Neuronal stem cell (in vitro differentiated cells): ENCODE data around the gene SAV1. TPM values are rescaled to one million over a fixed set of nuclear protein-coding genes. Genes with fewer than 3 reads are reported as not detected.
A peak's percentile ranks its signal among the peaks of the same experiment; 100 is the strongest.

Experiments used
- DNase-seq: peaks from one replicate; pipeline ENCODE4 v3.0.0-alpha.2; 2013; ENCODE audit warnings: low spot score
- H2AFZ ChIP-seq: one replicate; pipeline ENCODE4 v1.6.1; 2013; ENCODE audit warnings: mild to moderate bottlenecking, low read length, inconsistent platforms
- H2AK5ac ChIP-seq: 2 replicates; pipeline ENCODE4 v1.6.1; 2013; ENCODE audit warnings: low read depth, mild to moderate bottlenecking, inconsistent platforms, low read length, moderate library complexity, mixed read lengths
- H2BK120ac ChIP-seq: 2 replicates; pipeline ENCODE4 v1.6.1; 2013; ENCODE audit warnings: low read depth, mild to moderate bottlenecking, inconsistent platforms, low read length, moderate library complexity, mixed read lengths
- H2BK12ac ChIP-seq: one replicate; pipeline ENCODE4 v1.6.1; 2013; ENCODE audit warnings: low read length, inconsistent platforms
- H2BK15ac ChIP-seq: 2 replicates; pipeline ENCODE4 v1.6.1; 2013; ENCODE audit warnings: mild to moderate bottlenecking, low read length, inconsistent platforms, mixed read lengths
- H2BK5ac ChIP-seq: one replicate; pipeline ENCODE4 v1.6.1; 2013; ENCODE audit warnings: inconsistent platforms, mild to moderate bottlenecking, low read length, moderate library complexity
- H3K14ac ChIP-seq: one replicate; pipeline ENCODE4 v1.6.1; 2013; ENCODE audit warnings: low read length, inconsistent platforms
- H3K18ac ChIP-seq: 2 replicates; pipeline ENCODE4 v1.6.1; 2013; ENCODE audit warnings: low read length, inconsistent platforms
- H3K23ac ChIP-seq: 2 replicates; pipeline ENCODE4 v1.6.1; 2013; ENCODE audit warnings: low read depth, mild to moderate bottlenecking, mixed read lengths, low read length, inconsistent platforms; ENCODE audit not compliant: poor library complexity
- H3K27ac ChIP-seq: replicated peaks from 3 replicates; pipeline ENCODE4 v1.5.1; 2013; ENCODE audit warnings: low read length, inconsistent platforms
- H3K27me3 ChIP-seq, 3 experiments: 2 replicates each; pipeline ENCODE4 v1.6.1; 2013; ENCODE audit warnings: low read length in 3 of 3, mild to moderate bottlenecking in 2 of 3, inconsistent platforms in 1 of 3, low read depth in 1 of 3, mixed read lengths in 1 of 3, moderate library complexity in 1 of 3; ENCODE audit not compliant: control insufficient read depth in 3 of 3, insufficient read depth in 3 of 3
- H3K36me3 ChIP-seq, 2 donors: replicated peaks in 1 of 2; 2 replicates each; pipeline ENCODE4 v1.6.1; 2013; ENCODE audit warnings: low read length in 2 of 2; ENCODE audit not compliant: control insufficient read depth in 2 of 2, insufficient read depth in 2 of 2
- H3K4ac ChIP-seq: 2 replicates; pipeline ENCODE4 v1.6.1; 2013; ENCODE audit warnings: inconsistent platforms, mild to moderate bottlenecking, low read length, moderate library complexity
- H3K4me1 ChIP-seq, 2 donors: 1 replicate in 1 of 2; 2 replicates in 1 of 2; pipeline ENCODE4 v1.6.1; 2013; ENCODE audit warnings: low read length in 2 of 2, low read depth in 1 of 2; ENCODE audit not compliant: control insufficient read depth in 2 of 2, insufficient read depth in 1 of 2
- H3K4me2 ChIP-seq: one replicate; pipeline ENCODE4 v1.6.1; 2013; ENCODE audit warnings: mild to moderate bottlenecking, low read length, inconsistent platforms; ENCODE audit not compliant: insufficient read depth, poor library complexity, severe bottlenecking
- H3K4me3 ChIP-seq, 2 donors: 2 replicates each; pipeline ENCODE4 v1.5.1; 2013; ENCODE audit warnings: low read length in 2 of 2, mild to moderate bottlenecking in 2 of 2, inconsistent platforms in 1 of 2, moderate library complexity in 1 of 2
- H3K79me1 ChIP-seq: one replicate; pipeline ENCODE4 v1.6.1; 2013; ENCODE audit warnings: low read depth, mild to moderate bottlenecking, inconsistent platforms, low read length, moderate library complexity
- H3K9ac ChIP-seq: one replicate; pipeline ENCODE4 v1.6.1; 2013; ENCODE audit warnings: mild to moderate bottlenecking, low read depth, low read length, inconsistent platforms; ENCODE audit not compliant: poor library complexity
- H3K9me3 ChIP-seq, 2 donors: replicated peaks in 1 of 2; 2 replicates each; pipeline versions ENCODE3 to v1.6.1; 2013; ENCODE audit warnings: low read length in 2 of 2, mild to moderate bottlenecking in 2 of 2, inconsistent platforms in 1 of 2, low read depth in 1 of 2, mixed read lengths in 1 of 2, moderate library complexity in 1 of 2; ENCODE audit not compliant: control insufficient read depth in 2 of 2, insufficient read depth in 1 of 2
- H4K8ac ChIP-seq: one replicate; pipeline ENCODE4 v1.6.1; 2013; ENCODE audit warnings: low read depth, mild to moderate bottlenecking, inconsistent platforms, low read length, moderate library complexity
- H4K91ac ChIP-seq: one replicate; pipeline ENCODE4 v1.6.1; 2013; ENCODE audit warnings: low read length, low read depth, mild to moderate bottlenecking, inconsistent platforms; ENCODE audit not compliant: poor library complexity
- WGBS, 2 donors: extraction: QIAGEN DNeasy Blood & Tissue Kit; methylation state at CpG; one replicate each; pipeline ENCODE4 v1.1.7; 2013; ENCODE audit warnings: missing lambda C conversion rate in 2 of 2, mixed read lengths in 1 of 2; ENCODE audit not compliant: insufficient read length in 2 of 2, insufficient replicate concordance in 1 of 2; ENCODE audit errors: extremely low coverage in 2 of 2; 5-methylcytosine and 5-hydroxymethylcytosine counted together
- polyA plus RNA-seq, 2 experiments: library from polyadenylated mRNA; stranded (reverse); fragments of 200-250 nt; gene quantifications; one replicate each; pipeline ENCODE4 v1.2.3, GENCODE V29; 2013

Gene SAV1
- 29.2 TPM for polyA plus RNA-seq (2013, experiment 1 of 2)
- polyA plus RNA-seq (2013, experiment 2 of 2): 30.1 TPM

DNA sequence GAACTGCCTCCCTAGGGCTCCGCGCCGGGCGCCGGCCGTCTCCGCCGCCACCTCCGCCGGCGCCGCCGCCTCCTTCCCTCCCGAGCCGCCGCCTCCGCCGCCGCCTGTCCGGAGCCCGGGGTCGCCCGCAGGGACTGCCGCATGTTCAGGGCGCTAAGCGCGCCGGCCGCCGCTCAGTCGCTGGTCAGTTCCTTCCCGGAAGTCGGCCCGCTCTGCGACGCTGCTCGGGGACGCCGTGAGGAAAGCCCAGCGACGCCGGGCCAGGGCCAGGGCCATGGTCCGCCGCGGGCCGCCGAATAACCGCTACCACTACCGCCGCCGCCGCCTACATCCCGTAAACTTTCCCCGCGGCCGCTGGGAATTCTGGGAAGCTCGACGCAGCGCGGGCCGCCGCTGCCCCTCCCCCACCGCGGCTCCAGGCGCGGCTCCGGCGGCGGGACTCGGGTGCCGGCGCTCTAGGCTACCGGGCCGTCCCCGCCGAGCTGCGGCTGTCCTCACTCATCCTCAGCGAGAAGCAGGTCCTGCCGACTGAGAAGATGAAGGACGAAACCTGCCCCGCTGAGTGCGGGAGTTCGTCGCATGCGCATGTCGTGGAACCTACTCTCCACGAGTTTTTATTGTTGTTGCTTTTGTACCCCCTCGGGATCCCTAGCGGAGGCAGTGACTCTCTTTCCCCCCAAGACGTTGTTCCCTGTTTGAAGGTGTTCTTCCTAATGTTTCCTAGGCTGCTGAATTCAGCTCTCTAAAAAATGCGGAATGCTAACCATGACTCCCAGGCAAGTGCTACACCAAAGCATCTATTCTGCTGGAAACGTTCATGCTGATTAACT, at the start of gene SAV1:
Gene SAV1, minus strand, starts transcription at position 311 of the 830 bp plus-strand sequence. CDS start 339 bp downstream, outside the sequence.
- Histone ChIP-seq H3K36me3 (peaks cover 2 to 15% of the 10 kb centered on the region in 2 donors), H3K27ac (peak within 1 kb of the TSS; percentile 92), H3K18ac (peak within 1 kb of the TSS; percentile 100), H3K4me3 (peak within 1 kb of the TSS; percentile 59 to 89), H3K23ac (peak within 1 kb of the TSS; percentile 95), H4K91ac (no peak within 1 kb of the TSS), H3K9me3 (no peaks in the 10 kb centered on the region), H2BK12ac (peak within 1 kb of the TSS; percentile 97), H3K9ac (peak within 1 kb of the TSS; percentile 94), H3K14ac (peak within 1 kb of the TSS; percentile 71), H2BK120ac (no peak within 1 kb of the TSS), H2AK5ac (no peak within 1 kb of the TSS), H4K8ac (peak within 1 kb of the TSS; percentile 17), H3K79me1 (no peaks in the 10 kb centered on the region), H2BK15ac (no peak within 1 kb of the TSS), H2BK5ac (peak within 1 kb of the TSS; percentile 68), H3K4me1 (peaks cover 7 to 15% of the 10 kb centered on the region in 2 donors), H3K4ac (no peak within 1 kb of the TSS), H3K4me2 (peak within 1 kb of the TSS; percentile 74), H3K27me3 (no peaks in the 10 kb centered on the region), H2AFZ (peak within 1 kb of the TSS; percentile 93)
- peak; percentile 89 for DNase-seq
- WGBS, 2 donors: no CpG with 5 or more reads among the region's 92 CpGs

DNA sequence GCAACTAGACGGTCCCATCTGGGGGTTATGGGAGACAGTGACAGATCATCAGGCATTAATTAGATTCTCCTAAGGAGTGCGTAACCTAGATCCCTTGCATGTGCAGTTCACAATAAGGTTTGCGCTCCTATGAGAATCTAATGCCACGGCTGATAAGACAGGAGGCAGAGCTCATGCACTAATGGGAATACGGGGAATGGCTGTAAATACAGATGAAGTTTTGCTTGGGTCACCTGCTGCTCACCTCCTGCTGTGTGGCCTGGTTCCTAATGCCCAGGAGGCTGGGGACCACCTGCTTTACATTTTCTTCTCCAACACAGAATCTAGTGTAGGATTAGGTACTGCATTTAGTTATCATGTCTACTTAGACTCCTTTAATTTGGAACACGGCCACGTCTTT, 49.7 kb upstream of the SAV1 start:
- no peak for DNase-seq
- H3K4ac ChIP-seq: no peak overlapping the region
- no peak overlapping the region for H3K14ac ChIP-seq
- peaks cover 0 to 41% of the 10 kb centered on the region in 2 donors for H3K36me3 ChIP-seq
- H3K9me3 ChIP-seq: no peaks in the 10 kb centered on the region
- H3K79me1 ChIP-seq: no peaks in the 10 kb centered on the region
- H3K18ac ChIP-seq: no peak overlapping the region
- H3K23ac ChIP-seq: no peak overlapping the region
- H3K27ac ChIP-seq: no peak overlapping the region
- no peak overlapping the region for H2AK5ac ChIP-seq
- H3K27me3 ChIP-seq: no peaks in the 10 kb centered on the region
- H2BK15ac ChIP-seq: no peak overlapping the region
- H3K4me1 ChIP-seq: no peaks in the 10 kb centered on the region
- H2BK12ac ChIP-seq: no peak overlapping the region
- H2BK5ac ChIP-seq: no peak overlapping the region
- H2BK120ac ChIP-seq: no peak overlapping the region
- H3K9ac ChIP-seq: no peak overlapping the region
- H4K91ac ChIP-seq: no peak overlapping the region
- H3K4me2 ChIP-seq: no peak overlapping the region
- H4K8ac ChIP-seq: no peak overlapping the region
- H2AFZ ChIP-seq: no peak overlapping the region
- no CpG with 5 or more reads among the region's 7 CpGs for WGBS, 2 donors
- H3K4me3 ChIP-seq: no peak overlapping the region

DNA sequence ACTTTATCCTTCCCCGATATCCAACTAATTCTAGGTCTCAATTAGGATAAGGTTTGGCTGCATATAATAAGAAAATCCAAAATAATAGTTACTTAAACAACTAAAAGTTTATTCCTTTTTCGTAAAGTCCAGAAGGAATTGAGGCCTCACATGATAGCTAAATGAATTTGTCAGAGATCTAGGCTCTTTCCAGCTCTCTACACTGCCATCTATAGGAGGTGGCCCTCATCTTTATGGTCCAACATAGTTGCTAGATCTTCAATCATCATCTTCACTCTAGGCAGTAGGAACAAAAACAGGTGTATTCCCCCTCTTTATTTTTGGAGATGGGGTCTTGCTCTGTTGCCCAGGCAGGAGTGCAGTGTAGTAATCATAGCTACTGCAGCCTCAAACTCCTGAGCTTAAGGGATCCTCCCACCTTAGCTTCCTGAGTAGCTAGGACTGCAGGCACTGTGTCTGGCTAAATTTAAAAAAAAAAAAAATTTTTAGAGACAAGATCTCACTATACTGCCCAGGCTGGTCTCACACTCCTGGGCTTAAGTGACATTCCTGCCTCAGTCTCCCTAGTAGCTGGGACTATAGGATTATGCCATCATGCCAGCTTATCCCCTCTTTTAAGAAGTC, 46.5 kb upstream of the SAV1 start:
- H3K79me1 ChIP-seq: no peaks in the 10 kb centered on the region
- no peaks in the 10 kb centered on the region for H3K9me3 ChIP-seq
- H3K4ac ChIP-seq: no peak overlapping the region
- no peaks in the 10 kb centered on the region for H3K4me1 ChIP-seq
- no CpG with 5 or more reads among the region's 2 CpGs for WGBS, 2 donors
- DNase-seq: no peak
- no peak overlapping the region for H3K14ac ChIP-seq
- H2BK12ac ChIP-seq: no peak overlapping the region
- no peak overlapping the region for H3K23ac ChIP-seq
- no peaks in the 10 kb centered on the region for H3K27me3 ChIP-seq
- H3K18ac ChIP-seq: no peak overlapping the region
- no peak overlapping the region for H2AK5ac ChIP-seq
- H2AFZ ChIP-seq: no peak overlapping the region
- H4K91ac ChIP-seq: no peak overlapping the region
- H4K8ac ChIP-seq: no peak overlapping the region
- H2BK120ac ChIP-seq: no peak overlapping the region
- no peak overlapping the region for H2BK5ac ChIP-seq
- H2BK15ac ChIP-seq: no peak overlapping the region
- no peak overlapping the region for H3K4me2 ChIP-seq
- H3K36me3 ChIP-seq: peaks cover 0 to 9% of the 10 kb centered on the region in 2 donors
- no peak overlapping the region for H3K27ac ChIP-seq
- H3K4me3 ChIP-seq: no peak overlapping the region
- H3K9ac ChIP-seq: no peak overlapping the region

DNA sequence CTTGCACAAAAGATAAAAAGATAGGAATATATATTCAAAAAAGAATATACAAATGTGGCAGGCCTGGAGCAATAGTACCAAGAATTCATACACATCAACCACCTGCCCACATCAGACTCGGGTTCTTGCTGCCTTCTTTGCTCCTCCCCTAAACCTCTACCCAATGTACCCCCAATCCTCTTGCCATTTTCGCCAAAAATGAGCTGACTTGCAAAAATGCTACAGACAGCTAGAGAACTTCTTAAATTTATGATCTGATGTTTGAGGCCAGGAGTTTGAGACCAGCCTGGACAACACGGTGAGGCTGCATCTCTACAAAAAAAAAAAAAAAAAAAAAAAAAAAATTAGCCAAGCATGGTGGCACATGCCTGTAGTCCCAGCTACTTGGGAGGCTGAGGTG, 42.9 kb upstream of the SAV1 start:
- WGBS, 2 donors: no CpG with 5 or more reads among the region's 3 CpGs
- Histone ChIP-seq H3K18ac (no peak overlapping the region), H3K4ac (no peak overlapping the region), H4K91ac (no peak overlapping the region), H4K8ac (no peak overlapping the region), H3K27ac (no peak overlapping the region), H3K79me1 (no peaks in the 10 kb centered on the region), H2AK5ac (no peak overlapping the region), H3K27me3 (no peaks in the 10 kb centered on the region), H3K4me2 (no peak overlapping the region), H3K9ac (no peak overlapping the region), H3K4me3 (no peak overlapping the region), H2BK12ac (no peak overlapping the region), H3K14ac (no peak overlapping the region), H3K23ac (no peak overlapping the region), H2BK15ac (no peak overlapping the region), H2BK5ac (no peak overlapping the region), H2AFZ (no peak overlapping the region), H2BK120ac (no peak overlapping the region), H3K4me1 (no peaks in the 10 kb centered on the region), H3K9me3 (no peaks in the 10 kb centered on the region), H3K36me3 (no peaks in the 10 kb centered on the region)
- no peak for DNase-seq
